ENCODE data around the gene JAG2. TPM values are rescaled to one million over a fixed set of nuclear protein-coding genes. Genes with fewer than 3 reads are reported as not detected.

JAG2 gene
- 18.8 to 25.7 TPM (median 25.2 TPM) in 5 replicates for total RNA-seq (2022; extraction: Qiagen RNA extraction; ENCODE audit: low read depth)

DNA sequence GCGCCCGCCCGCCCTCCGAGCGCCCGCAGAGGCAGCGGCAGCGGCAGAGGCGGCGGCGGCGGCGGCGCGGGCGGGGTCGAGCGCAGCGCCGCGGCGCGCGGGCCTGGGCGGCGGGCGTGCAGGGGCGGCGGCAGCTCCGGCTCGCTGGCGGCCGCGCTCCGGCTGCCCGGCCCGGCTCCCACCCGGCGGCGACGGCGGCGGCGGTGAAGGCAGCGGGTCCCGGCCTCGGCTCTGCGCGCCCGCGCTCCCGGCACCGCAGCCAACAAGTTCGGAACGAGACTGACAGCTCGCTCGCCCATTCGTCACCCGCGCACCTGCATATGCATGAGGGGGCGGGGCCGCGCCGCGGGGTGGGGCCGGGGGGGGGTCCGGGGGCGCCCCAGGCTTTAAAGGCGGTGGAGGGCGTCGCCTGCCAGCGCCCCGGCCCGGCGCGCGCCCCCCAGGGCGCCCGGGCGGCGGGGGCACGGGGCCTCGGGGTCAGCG, at the start of gene JAG2:
TSS of gene JAG2 (minus strand) at position 281 of the 483 bp plus-strand sequence. CDS start 356 bp downstream, outside the sequence.

DNA sequence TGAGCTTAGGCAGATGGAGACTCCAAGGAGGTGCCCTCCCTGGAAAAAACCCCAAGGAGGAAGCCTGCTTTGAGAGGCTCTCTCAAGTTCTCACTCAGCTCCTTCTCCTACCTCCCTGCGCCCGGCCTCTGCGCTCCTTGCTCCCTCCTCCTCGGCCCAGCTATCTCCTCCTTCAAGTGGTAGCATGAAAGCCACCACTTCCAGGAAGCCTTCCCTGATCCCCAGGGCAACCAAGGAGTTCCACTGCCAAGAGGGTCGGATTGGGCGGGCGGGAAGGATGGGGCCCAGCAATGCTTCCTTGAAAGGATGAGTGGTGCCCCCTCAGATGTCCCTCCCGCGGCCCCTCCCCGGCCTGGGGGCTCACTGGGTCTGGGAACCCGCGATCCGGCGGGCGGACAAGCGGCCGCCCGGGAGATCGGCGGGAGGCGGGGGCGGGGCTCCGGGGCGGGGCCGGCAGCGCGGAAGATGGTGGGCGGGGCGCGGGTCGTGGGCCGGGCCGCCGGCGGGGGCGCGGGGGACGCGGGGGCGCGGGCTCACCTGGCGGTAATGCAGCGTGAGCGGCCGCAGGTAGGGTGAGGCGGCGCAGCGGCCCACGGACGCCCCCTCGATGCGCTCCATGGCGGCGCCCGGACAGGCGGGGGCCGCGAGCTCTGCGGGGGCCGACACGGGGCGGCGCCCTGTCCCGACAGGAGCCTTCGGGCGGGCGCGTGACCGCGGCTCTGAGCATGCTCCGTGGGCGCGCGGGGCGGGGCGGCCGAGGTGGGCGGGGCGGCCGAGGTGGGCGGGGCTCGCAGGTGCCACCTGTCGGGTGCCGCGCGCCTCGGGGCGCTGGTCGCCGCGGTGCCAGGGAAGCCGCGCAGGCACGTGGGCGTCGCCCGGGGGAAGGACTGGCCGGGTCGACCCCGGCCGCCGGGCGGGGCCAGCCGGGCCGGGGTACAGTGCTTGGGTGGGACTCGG, 12.3 kb upstream of the JAG2 start, which contains the start of gene NUDT14:
TSS of gene NUDT14 (minus strand) at position 721 of the 957 bp plus-strand sequence. CDS start at position 618, 103 bp downstream.

Other genes with a start within 250 kb of the JAG2 start
- gene PLD4, start 243.9 kb downstream of the JAG2 start, total RNA-seq (2022; extraction: Qiagen RNA extraction; ENCODE audit: low read depth): 0.10 to 0.25 TPM (median 0.13 TPM) in 3 of 5 replicates, not detected in the others
- 231 to 264 TPM (median 240 TPM) in 5 replicates for gene AHNAK2, start 190.4 kb downstream of the JAG2 start, total RNA-seq (2022; extraction: Qiagen RNA extraction; ENCODE audit: low read depth)
- 15.5 to 17.6 TPM (median 16.2 TPM) in 5 replicates for gene CLBA1, start 183.0 kb downstream of the JAG2 start, total RNA-seq (2022; extraction: Qiagen RNA extraction; ENCODE audit: low read depth)
- gene CDCA4, start 147.7 kb downstream of the JAG2 start, total RNA-seq (2022; extraction: Qiagen RNA extraction; ENCODE audit: low read depth): 42.2 to 52.9 TPM (median 49.5 TPM) in 5 replicates
- 0.56 to 0.87 TPM (median 0.69 TPM) in 5 replicates for gene GPR132, start 103.3 kb downstream of the JAG2 start, total RNA-seq (2022; extraction: Qiagen RNA extraction; ENCODE audit: low read depth)
- gene NUDT14, start 12.5 kb upstream of the JAG2 start, total RNA-seq (2022; extraction: Qiagen RNA extraction; ENCODE audit: low read depth): 26.6 to 43.8 TPM (median 41.8 TPM) in 5 replicates
- gene BTBD6, start 79.8 kb upstream of the JAG2 start, total RNA-seq (2022; extraction: Qiagen RNA extraction; ENCODE audit: low read depth): 31.1 to 44.6 TPM (median 41.2 TPM) in 5 replicates
- gene BRF1, start 132.2 kb upstream of the JAG2 start, total RNA-seq (2022; extraction: Qiagen RNA extraction; ENCODE audit: low read depth): 22.2 to 28.7 TPM (median 27.7 TPM) in 5 replicates
- 19.6 to 29.2 TPM (median 26.5 TPM) in 5 replicates for gene PACS2, start 146.0 kb upstream of the JAG2 start, total RNA-seq (2022; extraction: Qiagen RNA extraction; ENCODE audit: low read depth)
- 0.14 to 0.52 TPM (median 0.23 TPM) in 4 of 5 replicates, not detected in the other for gene TEX22, start 229.8 kb upstream of the JAG2 start, total RNA-seq (2022; extraction: Qiagen RNA extraction; ENCODE audit: low read depth)

Data from A549 treated with GW870086 at 1 μM for 4 hours (cell line).